ENCODE data around the gene SP140L.

DNA sequence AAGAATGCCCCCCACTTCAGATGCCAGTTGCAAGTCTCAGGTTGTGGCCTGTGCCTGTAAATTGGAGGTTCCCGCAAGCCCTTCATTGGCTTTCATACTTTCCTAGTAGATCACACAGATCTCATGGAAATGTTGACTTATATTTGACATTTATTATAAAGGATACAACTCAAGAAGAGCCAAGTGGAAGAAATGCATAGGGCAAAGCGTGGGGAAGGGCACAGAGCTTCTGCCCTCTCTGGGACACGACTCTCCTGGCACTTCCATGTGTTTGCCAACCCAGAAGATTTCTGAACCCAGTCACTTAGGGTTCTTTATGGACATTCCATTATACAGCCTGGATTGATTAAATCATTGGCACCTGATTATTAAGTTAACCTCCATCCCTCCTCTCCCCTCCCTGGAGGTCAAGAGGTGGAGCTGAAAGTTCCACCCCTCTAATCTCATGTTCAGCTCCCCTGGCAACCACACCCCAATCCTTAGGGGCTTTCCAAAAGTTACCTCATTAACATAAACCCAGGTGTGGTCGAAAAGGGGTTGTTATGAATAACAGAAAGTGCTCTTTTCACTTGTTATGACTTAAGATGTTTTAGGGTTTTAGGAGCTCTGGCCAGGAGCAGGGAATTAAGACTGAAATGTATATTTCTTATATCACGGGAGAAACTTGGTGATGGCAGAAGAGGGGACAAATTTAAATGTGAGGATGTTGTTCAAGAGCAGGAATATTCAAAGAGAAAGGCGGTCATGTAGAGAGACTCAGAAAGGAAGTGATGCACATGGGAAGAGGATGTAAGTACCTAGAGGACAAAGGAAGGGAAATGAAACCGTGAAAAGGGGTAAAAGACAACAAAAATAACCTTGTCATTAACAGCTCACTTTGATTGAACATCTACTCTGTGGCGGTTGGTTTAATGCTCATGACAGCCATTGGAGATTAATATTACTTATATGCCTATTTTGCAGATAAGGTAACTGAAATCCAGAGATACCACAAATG lies 120.8 kb downstream of the SP140L start:
- TF ChIP-seq, protein P1, sequence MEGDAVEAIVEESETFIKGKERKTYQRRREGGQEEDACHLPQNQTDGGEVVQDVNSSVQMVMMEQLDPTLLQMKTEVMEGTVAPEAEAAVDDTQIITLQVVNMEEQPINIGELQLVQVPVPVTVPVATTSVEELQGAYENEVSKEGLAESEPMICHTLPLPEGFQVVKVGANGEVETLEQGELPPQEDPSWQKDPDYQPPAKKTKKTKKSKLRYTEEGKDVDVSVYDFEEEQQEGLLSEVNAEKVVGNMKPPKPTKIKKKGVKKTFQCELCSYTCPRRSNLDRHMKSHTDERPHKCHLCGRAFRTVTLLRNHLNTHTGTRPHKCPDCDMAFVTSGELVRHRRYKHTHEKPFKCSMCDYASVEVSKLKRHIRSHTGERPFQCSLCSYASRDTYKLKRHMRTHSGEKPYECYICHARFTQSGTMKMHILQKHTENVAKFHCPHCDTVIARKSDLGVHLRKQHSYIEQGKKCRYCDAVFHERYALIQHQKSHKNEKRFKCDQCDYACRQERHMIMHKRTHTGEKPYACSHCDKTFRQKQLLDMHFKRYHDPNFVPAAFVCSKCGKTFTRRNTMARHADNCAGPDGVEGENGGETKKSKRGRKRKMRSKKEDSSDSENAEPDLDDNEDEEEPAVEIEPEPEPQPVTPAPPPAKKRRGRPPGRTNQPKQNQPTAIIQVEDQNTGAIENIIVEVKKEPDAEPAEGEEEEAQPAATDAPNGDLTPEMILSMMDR (IDR thresholded peaks at IDR 0.05) = no peak
- no peak for TF ChIP-seq ZFX (IDR thresholded peaks at IDR 0.05; ENCODE audit: borderline replicate concordance)
